Thyroid gland (tissue), 4 donors: ENCODE results near the gene SAMMSON.

Experiments used
- CTCF ChIP-seq, 6 experiments: fragments of 200-600 bp in 3 of 6; fragments of 450-650 bp in 3 of 6; sonication (generic) in 3 of 6; IDR thresholded peaks; one replicate each; pipeline ENCODE4 v1.5.1; 2016 to 2019; ENCODE audit warnings: antibody characterized with exemption in 6 of 6, mild to moderate bottlenecking in 2 of 6, inconsistent platforms in 1 of 6, moderate library complexity in 1 of 6
- POLR2A ChIP-seq, 2 donors: fragments of 450-650 bp; IDR thresholded peaks; one replicate each; pipeline ENCODE4 v1.6.1; 2017; ENCODE audit warnings: antibody characterized with exemption in 2 of 2, mild to moderate bottlenecking in 2 of 2, moderate library complexity in 1 of 2

GRCh38 chr3:70040386-70040785, 40.9 kb downstream of the SAMMSON start:
- TF ChIP-seq CTCF (IDR thresholded peaks at IDR 0.05), result no peak
- TF ChIP-seq POLR2A (IDR thresholded peaks at IDR 0.05), result no peak
